K562 (cell line): ENCODE data around the gene WARS2. TPM values are rescaled to one million over a fixed set of nuclear protein-coding genes. Genes with fewer than 3 reads are reported as not detected.

ENCODE experiments used
- ATAC-seq: fragments of 200-7000 bp; cut with Tn5 transposase; 3 replicates; pipeline ENCODE4 v1.9.1; 2020; ENCODE audit warnings: moderate library complexity
- BruUV-seq: library from RNA; stranded (reverse); fragments of 400-500 nt; replicated peaks from 2 replicates; lab custom pipeline; 2021; lab: Mats Ljungman, UMichigan
- CTCF ChIA-PET: fragments of 300-600 bp; formaldehyde crosslinking; extraction: SDS; loops from one replicate; lab custom pipeline; 2021; ENCODE audit warnings: low intra/inter-chr PET ratio; lab: Yijun Ruan, JAX
- POLR2A ChIA-PET: fragments of 300-600, 350-650 bp; sonication (Branson Sonifier 250); formaldehyde crosslinking; extraction: SDS; loops from one replicate; lab custom pipeline; 2021; ENCODE audit warnings: antibody characterized with exemption, inconsistent platforms; lab: Yijun Ruan, JAX
- DNase-seq, 4 experiments: peaks; one replicate each; pipeline versions ENCODE4 v3.0.0 to v3.0.0-alpha.2; 2011 to 2018; ENCODE audit warnings: low spot score in 3 of 4, mixed read lengths in 3 of 4; ENCODE audit errors: extremely low read depth in 1 of 4
- FAIRE-seq: peaks from 2 replicates; lab custom pipeline; 2011; peaks lifted over from hg19 to GRCh38; lab: Jason Lieb, UNC
- H2AFZ ChIP-seq: 2 replicates; pipeline ENCODE4 v1.6.0; 2011; ENCODE audit warnings: low read depth, low read length, control low read depth, inconsistent platforms
- H3K27ac ChIP-seq: fragments of 200-600 bp; 3 replicates; pipeline ENCODE4 v1.8.0; 2011; ENCODE audit warnings: low read depth, mild to moderate bottlenecking, control low read depth, inconsistent platforms, low read length, moderate library complexity, mixed read lengths; ENCODE audit errors: extremely low read depth
- H3K27me3 ChIP-seq, 2 experiments: fragments of 300-600 bp in 1 of 2; 2 replicates in 1 of 2; 3 replicates in 1 of 2; pipeline versions ENCODE4 v1.6.0 to v1.8.0; 2011; ENCODE audit warnings: inconsistent platforms in 2 of 2, low read length in 2 of 2, mild to moderate bottlenecking in 1 of 2, mixed read lengths in 1 of 2, moderate library complexity in 1 of 2; ENCODE audit not compliant: control insufficient read depth in 2 of 2, insufficient read depth in 2 of 2
- H3K36me3 ChIP-seq: fragments of 300-600 bp; 3 replicates; pipeline ENCODE4 v1.8.0; 2011; ENCODE audit warnings: mild to moderate bottlenecking, low read length, inconsistent platforms; ENCODE audit not compliant: control insufficient read depth, insufficient read depth
- H3K4me1 ChIP-seq, 2 experiments: fragments of 200-600 bp in 1 of 2; replicated peaks in 1 of 2; 2 replicates in 1 of 2; 3 replicates in 1 of 2; pipeline versions ENCODE4 v1.5.1 to v1.8.0; 2011; ENCODE audit warnings: inconsistent platforms in 2 of 2, low read length in 2 of 2, mild to moderate bottlenecking in 1 of 2, mixed read lengths in 1 of 2, moderate library complexity in 1 of 2; ENCODE audit not compliant: control insufficient read depth in 2 of 2, insufficient read depth in 2 of 2
- H3K4me2 ChIP-seq: 2 replicates; pipeline ENCODE4 v1.6.1; 2011; ENCODE audit warnings: low read length, control low read depth, inconsistent platforms, mixed read lengths; ENCODE audit not compliant: insufficient read depth
- H3K4me3 ChIP-seq: fragments of 200-600 bp; sonication (generic), shearing (Covaris generic); 2 replicates; pipeline ENCODE4 v1.5.1; 2016; ENCODE audit warnings: control low read depth, inconsistent platforms
- H3K79me2 ChIP-seq: fragments of 200-600 bp; 3 replicates; pipeline ENCODE4 v1.8.0; 2011; ENCODE audit warnings: low read length, inconsistent platforms; ENCODE audit not compliant: control insufficient read depth, insufficient read depth
- H3K9ac ChIP-seq, 2 experiments: 2 replicates each; pipeline versions ENCODE4 v1.6.0 to v1.6.1; 2011; ENCODE audit warnings: low read depth in 2 of 2, low read length in 2 of 2, control low read depth in 1 of 2, inconsistent platforms in 1 of 2, mild to moderate bottlenecking in 1 of 2, mixed read lengths in 1 of 2; ENCODE audit not compliant: insufficient read depth in 1 of 2
- H3K9me1 ChIP-seq: one replicate; pipeline ENCODE4 v1.6.0; 2011; ENCODE audit warnings: inconsistent platforms, mild to moderate bottlenecking, low read length, moderate library complexity; ENCODE audit not compliant: control insufficient read depth, insufficient read depth
- H3K9me3 ChIP-seq: replicated peaks from 2 replicates; pipeline ENCODE4 v1.5.1; 2011; ENCODE audit warnings: low read depth, low read length, inconsistent platforms; ENCODE audit not compliant: control insufficient read depth, insufficient read depth
- H4K20me1 ChIP-seq: replicated peaks from 2 replicates; pipeline ENCODE4 v1.6.1; 2011; ENCODE audit warnings: low read length, inconsistent platforms, mixed read lengths; ENCODE audit not compliant: control insufficient read depth, insufficient read depth
- HINFP ChIP-seq: fragments of 450-650 bp; conservative IDR thresholded peaks from 2 replicates; pipeline ENCODE4 v1.6.1; 2016; ENCODE audit warnings: missing genetic modification characterization, low read depth, mild to moderate bottlenecking, control low read depth, missing compliant biosample characterization
- RBM15 ChIP-seq: fragments of 200-400 bp; formaldehyde crosslinking; IDR thresholded peaks from 2 replicates; pipeline ENCODE4 v1.6.1; 2018; ENCODE audit warnings: mild to moderate bottlenecking, low read length, moderate library complexity; ENCODE audit not compliant: insufficient read depth
- UBTF ChIP-seq, 2 experiments: IDR thresholded peaks; 2 replicates each; pipeline ENCODE4 v1.6.1; 2012; ENCODE audit warnings: improper control_type of control experiment in 2 of 2, low read depth in 2 of 2, low read length in 2 of 2, borderline replicate concordance in 1 of 2
- WGBS: fragments of 100-300 bp; shearing (Covaris generic); methylation state at CpG from one replicate; pipeline ENCODE4 v1.1.6; 2016; ENCODE audit warnings: low coverage, mixed read lengths; ENCODE audit not compliant: insufficient coverage; ENCODE audit errors: missing lambda C conversion rate; 5-methylcytosine and 5-hydroxymethylcytosine counted together
- in situ Hi-C: fragments of 300-500 bp; cut with MboI; formaldehyde crosslinking; loops from 4 replicates; pipeline ENCODE4 v1.15.0; 2018; ENCODE audit warnings: inconsistent platforms, mixed read lengths
- intact Hi-C: fragments of 100-400 bp; cut with micrococcal nuclease; formaldehyde crosslinking; loops from 2 replicates; pipeline ENCODE4 v1.14.2; 2022
- polyA plus RNA-seq, 8 experiments: library from polyadenylated mRNA; depleted of rRNA in 4 of 8; stranded (reverse) in 5 of 8; unstranded in 3 of 8; fragments of >200 nt; fragmentation: Nextera tagmentation in 2 of 8; fragmentation: Illumina TruSeq in 1 of 8; extraction: Ambion mirVana in 2 of 8; extraction: Trizol in 1 of 8; gene quantifications; 2 replicates each; pipeline versions ENCODE4 v1.2.1 to v1.2.3, GENCODE V29; 2011 to 2014; ENCODE audit warnings: inconsistent platforms in 1 of 8, missing spikeins in 1 of 8
- total RNA-seq, 7 experiments: library from RNA; depleted of rRNA in 6 of 7; stranded (reverse); fragments of >200 nt in 6 of 7; fragmentation: Illumina TruSeq in 2 of 7; extraction: Trizol in 2 of 7; gene quantifications; 2 replicates each; pipeline versions ENCODE4 v1.2.1 to v1.2.3, GENCODE V29; 2011 to 2021; ENCODE audit warnings: low replicate concordance in 1 of 7
- TF ChIP-seq, protein P1 (sequence below): fragments of 200-800 bp; sonication (Bioruptor generic); IDR thresholded peaks from 2 replicates; pipeline ENCODE4 v1.6.1; 2017; ENCODE audit warnings: missing genetic modification characterization, missing compliant biosample characterization

WARS2 gene
- total and polyA plus RNA-seq, 9 of the 15 experiments (the other 6 are each of a cell fraction or from before 2014, with no cell fraction given): 5.7 to 18.0 (median 16.9) TPM

DNA sequence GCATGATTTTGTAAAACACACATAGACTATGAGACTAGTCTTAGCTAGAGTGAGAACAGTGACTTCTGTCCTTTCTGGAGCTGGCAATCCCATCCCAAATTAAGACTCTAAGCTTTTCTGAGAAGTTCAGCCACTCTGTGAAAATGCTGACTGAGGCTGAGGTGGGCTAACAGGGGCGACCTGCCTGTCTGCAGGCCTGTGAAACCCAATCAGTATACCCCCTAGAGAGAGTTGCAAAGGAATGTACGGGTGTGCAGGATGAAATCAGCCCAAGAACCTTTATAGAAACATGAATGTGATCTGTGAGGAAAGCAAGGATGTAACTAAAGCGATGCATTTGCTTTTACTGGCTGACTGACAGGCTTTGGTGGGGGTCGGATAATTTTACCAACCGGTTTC lies 136.3 kb downstream of the WARS2 start (continued):
- TF ChIP-seq UBTF (IDR thresholded peaks at IDR 0.05; ENCODE audit: borderline replicate concordance in 1 of 2, low read depth in 2 of 2, low read length in 2 of 2) (no peak), HINFP (tag) (no peak)
- TF ChIP-seq, all 486 proteins: peak for 0

GRCh38 chr1:119003413-119004128 lies 136.9 kb downstream of the WARS2 start:
- H3K9me3 ChIP-seq: no peaks in the 10 kb centered on the region
- POLR2A ChIA-PET: interaction anchor here (0.7 to 1.3 kb wide), 2 partner anchors 9 to 14 kb away, joined by 3 to 4 read pairs; no protein-coding TSS in a partner anchor
- TF ChIP-seq RBM15: no peak
- TF ChIP-seq, protein P1, sequence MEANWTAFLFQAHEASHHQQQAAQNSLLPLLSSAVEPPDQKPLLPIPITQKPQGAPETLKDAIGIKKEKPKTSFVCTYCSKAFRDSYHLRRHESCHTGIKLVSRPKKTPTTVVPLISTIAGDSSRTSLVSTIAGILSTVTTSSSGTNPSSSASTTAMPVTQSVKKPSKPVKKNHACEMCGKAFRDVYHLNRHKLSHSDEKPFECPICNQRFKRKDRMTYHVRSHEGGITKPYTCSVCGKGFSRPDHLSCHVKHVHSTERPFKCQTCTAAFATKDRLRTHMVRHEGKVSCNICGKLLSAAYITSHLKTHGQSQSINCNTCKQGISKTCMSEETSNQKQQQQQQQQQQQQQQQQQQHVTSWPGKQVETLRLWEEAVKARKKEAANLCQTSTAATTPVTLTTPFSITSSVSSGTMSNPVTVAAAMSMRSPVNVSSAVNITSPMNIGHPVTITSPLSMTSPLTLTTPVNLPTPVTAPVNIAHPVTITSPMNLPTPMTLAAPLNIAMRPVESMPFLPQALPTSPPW (CRISPR knock-in tag): peak; percentile 14; the same call in 1 of the 2 replicates
- TF ChIP-seq, all 486 proteins: peak for 1
- Histone ChIP-seq H3K27me3 (peaks cover 17 to 75% of the 10 kb centered on the region in 2 experiments; a peak in 3 of 5 replicates), H3K27ac (no peak overlapping the region), H3K9ac (no peak overlapping the region), H4K20me1 (no peaks in the 10 kb centered on the region), H3K79me2 (no peaks in the 10 kb centered on the region), H3K9me1 (no peaks in the 10 kb centered on the region), H3K4me2 (no peak overlapping the region), H2AFZ (no peak overlapping the region), H3K4me3 (no peak overlapping the region), H3K4me1 (peaks cover 0 to 20% of the 10 kb centered on the region in 2 experiments; a peak in 3 of 5 replicates), H3K36me3 (no peaks in the 10 kb centered on the region)
- 18% methylated on average over 14 of the region's 14 CpGs for WGBS
- in situ Hi-C loops: no loop called here
- FAIRE-seq: no peak
- no peak for ATAC-seq
- intact Hi-C loops: no loop called here
- no peak for DNase-seq
- CTCF ChIA-PET: no interaction called here
- BruUV-seq: no TSS peak
